ENCODE results near the gene ALX4. TPM values are rescaled to one million over a fixed set of nuclear protein-coding genes. Genes with fewer than 3 reads are reported as not detected.

ALX4 gene
- total and polyA plus RNA-seq, 2 of the 8 experiments (the other 6 are each of a cell fraction or from before 2014, with no cell fraction given): not detected

DNA sequence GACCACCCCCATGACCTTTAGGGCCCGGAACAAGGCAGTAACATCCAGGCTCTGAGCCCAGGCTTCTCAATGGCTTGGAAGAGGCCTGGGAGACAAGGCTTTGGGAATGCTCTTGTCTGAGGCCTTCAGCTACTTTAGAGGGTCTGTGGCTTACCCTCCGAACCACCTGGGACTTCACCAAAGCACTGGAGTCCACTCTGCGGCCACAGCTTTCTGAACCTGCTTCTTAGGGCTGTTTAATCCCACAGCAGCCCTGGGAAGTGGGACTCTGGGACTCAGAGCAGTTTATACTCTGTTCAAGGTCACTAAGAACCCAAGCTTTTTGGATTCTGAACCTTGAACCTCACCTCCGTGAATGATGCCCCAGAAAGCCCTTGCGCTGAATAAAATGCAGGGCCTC lies 30.7 kb upstream of the ALX4 start:
- no peak for DNase-seq (ENCODE audit: low read depth in 1 of 2, low spot score in 2 of 2)
- Histone ChIP-seq H2AK5ac (ENCODE audit: low read depth, low read length) (no peak overlapping the region), H3K4ac (replicated peaks; ENCODE audit: insufficient read length, low read depth, low read length) (no peak overlapping the region), H2BK20ac (ENCODE audit: low read length) (no peak overlapping the region), H3K27me3 (replicated peaks in 1 of 4; ENCODE audit: control insufficient read depth in 3 of 4, extremely low read depth in 1 of 4, insufficient read depth in 3 of 4, low read length in 3 of 4) (peaks cover 5 to 36% (median 27%) of the 10 kb centered on the region in 4 experiments), H3K79me2 (ENCODE audit: control insufficient read depth in 1 of 2, insufficient read depth in 2 of 2, low read length in 2 of 2) (no peaks in the 10 kb centered on the region), H2BK12ac (ENCODE audit: low read depth, low read length) (peak overlapping the region; percentile 39; the same call in 1 of the 2 replicates), H4K91ac (replicated peaks; ENCODE audit: insufficient read length, low read length) (no peak overlapping the region), H3K18ac (ENCODE audit: extremely low read depth, low read length) (no peak overlapping the region), H4K8ac (ENCODE audit: extremely low read depth, insufficient read depth, low read length) (no peak overlapping the region; the same call in 1 of the 2 replicates), H3K79me1 (ENCODE audit: low read depth, low read length) (no peaks in the 10 kb centered on the region), H3K23ac (ENCODE audit: insufficient read length) (no peak overlapping the region), H2AFZ (ENCODE audit: low read length) (no peak overlapping the region), H2BK5ac (ENCODE audit: low read depth, low read length) (no peak overlapping the region), H3K9me3 (ENCODE audit: insufficient read depth in 2 of 2, low read depth in 1 of 2, low read length in 1 of 2) (no peaks in the 10 kb centered on the region), H3K36me3 (ENCODE audit: control insufficient read depth in 2 of 4, insufficient read depth in 4 of 4, low read length in 3 of 4) (no peaks in the 10 kb centered on the region), H2BK120ac (replicated peaks; ENCODE audit: low read depth, low read length) (no peak overlapping the region), H4K20me1 (replicated peaks in 1 of 2; ENCODE audit: control insufficient read depth in 1 of 2, insufficient read depth in 2 of 2, low read length in 2 of 2) (no peaks in the 10 kb centered on the region), H3K4me3 (ENCODE audit: extremely low read depth in 1 of 4, insufficient read depth in 2 of 4, low read depth in 3 of 4, low read length in 4 of 4) (no peak overlapping the region), H4K5ac (ENCODE audit: insufficient read length, low read depth, low read length) (no peak overlapping the region), H3K27ac (ENCODE audit: low read depth, low read length) (no peak overlapping the region), H3K14ac (ENCODE audit: insufficient read length) (no peak overlapping the region), H3K23me2 (ENCODE audit: low read depth, low read length) (no peaks in the 10 kb centered on the region), H2BK15ac (ENCODE audit: low read length) (no peak overlapping the region), H3K9ac (replicated peaks in 1 of 4; ENCODE audit: extremely low read depth in 1 of 4, low read depth in 3 of 4, low read length in 3 of 4) (no peak overlapping the region), H3K4me1 (replicated peaks in 1 of 4; ENCODE audit: control insufficient read depth in 3 of 4, insufficient read depth in 4 of 4, low read length in 3 of 4) (peaks cover 0 to 3% (median 0%) of the 10 kb centered on the region in 4 experiments; a peak in 1 of 7 replicates), H3K4me2 (ENCODE audit: insufficient read depth in 1 of 2, low read depth in 2 of 2, low read length in 2 of 2) (no peak overlapping the region), H3K56ac (replicated peaks; ENCODE audit: insufficient read length, low read depth, low read length) (no peak overlapping the region)
- FAIRE-seq: no peak
- ChIA-PET POLR2A (ENCODE audit: partially characterized antibody) (interaction anchor here (1.1 kb wide), 1 partner anchor 43 kb away, joined by 3 read pairs; no protein-coding TSS in a partner anchor), CTCF (ENCODE audit: partially characterized antibody) (interaction anchor here (0.6 to 4.6 kb wide), 10 partner anchors 10 to 247 kb away, joined by 3 to 18 read pairs (median 4); no protein-coding TSS in a partner anchor)
- TF ChIP-seq POLR2A (IDR thresholded peaks at IDR 0.05; ENCODE audit: control extremely low read depth in 1 of 2, low read depth in 2 of 2, low read length in 2 of 2) (no peak), CBX5 (IDR thresholded peaks at IDR 0.05; ENCODE audit: low read depth, low read length) (no peak), JUND (IDR thresholded peaks at IDR 0.05; ENCODE audit: low read length) (no peak), PHF8 (conservative IDR thresholded peaks at IDR 0.05; ENCODE audit: low read depth, low read length) (no peak), TAF7 (optimal IDR thresholded peaks at IDR 0.05; ENCODE audit: borderline replicate concordance, low read depth, low read length) (no peak), NANOG (IDR thresholded peaks at IDR 0.05; ENCODE audit: insufficient read depth, low read depth, low read length, poor library complexity, severe bottlenecking) (no peak)
- TF ChIP-seq, protein P1, sequence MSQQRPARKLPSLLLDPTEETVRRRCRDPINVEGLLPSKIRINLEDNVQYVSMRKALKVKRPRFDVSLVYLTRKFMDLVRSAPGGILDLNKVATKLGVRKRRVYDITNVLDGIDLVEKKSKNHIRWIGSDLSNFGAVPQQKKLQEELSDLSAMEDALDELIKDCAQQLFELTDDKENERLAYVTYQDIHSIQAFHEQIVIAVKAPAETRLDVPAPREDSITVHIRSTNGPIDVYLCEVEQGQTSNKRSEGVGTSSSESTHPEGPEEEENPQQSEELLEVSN (IDR thresholded peaks at IDR 0.05): no peak
- WGBS, 2 experiments (ENCODE audit: extremely low coverage in 1 of 2, insufficient coverage in 1 of 2, insufficient read length in 1 of 2, insufficient replicate concordance in 2 of 2, low coverage in 1 of 2, low lambda C conversion rate in 2 of 2, missing lambda C conversion rate in 1 of 2): 91% methylated on average over 5 of the region's 5 CpGs; no CpG with 5 or more reads in 1 of the 2 experiments
